Osteoblast (primary cell): ENCODE data around the gene TFAP2A. TPM values are rescaled to one million over a fixed set of nuclear protein-coding genes. Genes with fewer than 3 reads are reported as not detected.

Experiments used
- DNase-seq: peaks from one replicate; pipeline ENCODE4 v3.0.0; 2011; ENCODE audit warnings: low spot score, mixed read lengths; ENCODE audit not compliant: insufficient read length; ENCODE audit errors: missing footprints
- H2AFZ ChIP-seq: 2 replicates; pipeline ENCODE4 v1.6.0; 2011; ENCODE audit warnings: mild to moderate bottlenecking, low read length
- H3K27ac ChIP-seq: 2 replicates; pipeline ENCODE4 v1.5.1; 2011; ENCODE audit warnings: mild to moderate bottlenecking, low read depth, low read length, moderate library complexity
- H3K27me3 ChIP-seq: 2 replicates; pipeline ENCODE4 v1.6.0; 2012; ENCODE audit warnings: mild to moderate bottlenecking, control low read depth, inconsistent platforms, low read length, moderate library complexity; ENCODE audit not compliant: insufficient read depth
- H3K36me3 ChIP-seq: 2 replicates; pipeline ENCODE4 v1.5.1; 2011; ENCODE audit warnings: mild to moderate bottlenecking, low read length, control low read depth, moderate library complexity; ENCODE audit not compliant: insufficient read depth
- H3K4me1 ChIP-seq: 2 replicates; pipeline ENCODE4 v1.5.1; 2011; ENCODE audit warnings: mild to moderate bottlenecking, low read length, control low read depth, moderate library complexity; ENCODE audit not compliant: insufficient read depth
- H3K4me2 ChIP-seq: 2 replicates; pipeline ENCODE4 v1.6.0; 2011; ENCODE audit warnings: mild to moderate bottlenecking, low read length; ENCODE audit not compliant: insufficient read depth
- H3K4me3 ChIP-seq: fragments of 200-600 bp; sonication (generic); 3 replicates; pipeline ENCODE4 v1.5.1; 2012; ENCODE audit warnings: mild to moderate bottlenecking, low read length, inconsistent platforms; ENCODE audit not compliant: insufficient read depth
- H3K79me2 ChIP-seq: 2 replicates; pipeline ENCODE4 v1.6.0; 2012; ENCODE audit warnings: mild to moderate bottlenecking, low read length, control low read depth, inconsistent platforms; ENCODE audit not compliant: insufficient read depth
- H3K9me3 ChIP-seq: 2 replicates; pipeline ENCODE4 v1.5.1; 2011; ENCODE audit warnings: low read depth, low read length, control low read depth
- H4K20me1 ChIP-seq: 2 replicates; pipeline ENCODE4 v1.6.0; 2012; ENCODE audit warnings: mild to moderate bottlenecking, low read length, control low read depth; ENCODE audit not compliant: insufficient read depth
- total RNA-seq: library from RNA; depleted of rRNA; stranded (reverse); fragments of >200 nt; gene quantifications from 2 replicates; pipeline ENCODE4 v1.2.3, GENCODE V29; 2012
- TF ChIP-seq, protein P1 (sequence below): IDR thresholded peaks from 2 replicates; pipeline ENCODE4 v1.5.1; 2011; ENCODE audit warnings: mild to moderate bottlenecking, low read depth, low read length, moderate library complexity; ENCODE audit errors: extremely low read depth

The TFAP2A gene
- total RNA-seq, 1 donor: 0.36 TPM

DNA sequence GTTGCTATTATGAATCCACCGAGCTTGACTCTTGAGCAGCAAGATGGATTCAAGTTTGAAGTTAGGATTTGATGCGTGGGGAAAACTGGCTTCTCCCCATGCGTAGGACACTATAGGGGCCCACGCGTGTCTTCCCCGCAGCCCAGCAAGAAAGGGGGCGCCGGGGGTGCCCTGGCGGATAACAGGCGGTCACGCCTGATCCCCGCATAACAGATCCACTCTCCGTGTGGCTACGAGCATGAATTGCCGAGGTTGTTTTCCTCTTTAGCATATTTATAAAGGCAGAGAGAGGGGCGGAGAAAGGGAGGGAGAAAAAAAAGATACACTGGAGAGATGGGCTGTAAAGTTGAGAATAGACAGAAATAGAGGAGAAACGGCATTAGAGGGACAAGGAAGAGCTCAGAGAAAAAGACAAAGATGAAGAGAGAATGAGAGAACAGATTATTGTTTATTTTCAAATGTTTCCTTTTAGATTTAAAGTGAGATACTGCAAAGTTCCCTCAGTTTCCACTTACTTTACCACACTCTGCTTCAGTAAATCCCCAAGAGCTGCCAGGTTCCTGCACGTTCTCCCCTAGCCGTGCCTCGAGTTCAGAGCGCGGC, 32.0 kb downstream of the TFAP2A start:
- no peaks in the 10 kb centered on the region for H3K9me3 ChIP-seq
- H4K20me1 ChIP-seq: no peaks in the 10 kb centered on the region
- H3K36me3 ChIP-seq: no peaks in the 10 kb centered on the region
- TF ChIP-seq, protein P1, sequence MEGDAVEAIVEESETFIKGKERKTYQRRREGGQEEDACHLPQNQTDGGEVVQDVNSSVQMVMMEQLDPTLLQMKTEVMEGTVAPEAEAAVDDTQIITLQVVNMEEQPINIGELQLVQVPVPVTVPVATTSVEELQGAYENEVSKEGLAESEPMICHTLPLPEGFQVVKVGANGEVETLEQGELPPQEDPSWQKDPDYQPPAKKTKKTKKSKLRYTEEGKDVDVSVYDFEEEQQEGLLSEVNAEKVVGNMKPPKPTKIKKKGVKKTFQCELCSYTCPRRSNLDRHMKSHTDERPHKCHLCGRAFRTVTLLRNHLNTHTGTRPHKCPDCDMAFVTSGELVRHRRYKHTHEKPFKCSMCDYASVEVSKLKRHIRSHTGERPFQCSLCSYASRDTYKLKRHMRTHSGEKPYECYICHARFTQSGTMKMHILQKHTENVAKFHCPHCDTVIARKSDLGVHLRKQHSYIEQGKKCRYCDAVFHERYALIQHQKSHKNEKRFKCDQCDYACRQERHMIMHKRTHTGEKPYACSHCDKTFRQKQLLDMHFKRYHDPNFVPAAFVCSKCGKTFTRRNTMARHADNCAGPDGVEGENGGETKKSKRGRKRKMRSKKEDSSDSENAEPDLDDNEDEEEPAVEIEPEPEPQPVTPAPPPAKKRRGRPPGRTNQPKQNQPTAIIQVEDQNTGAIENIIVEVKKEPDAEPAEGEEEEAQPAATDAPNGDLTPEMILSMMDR: no peak
- H3K4me3 ChIP-seq: no peak overlapping the region
- no peak overlapping the region for H2AFZ ChIP-seq
- no peak overlapping the region for H3K27ac ChIP-seq
- peaks cover 73% of the 10 kb centered on the region for H3K27me3 ChIP-seq
- H3K4me2 ChIP-seq: no peak overlapping the region
- DNase-seq: no peak
- H3K4me1 ChIP-seq: no peaks in the 10 kb centered on the region
- H3K79me2 ChIP-seq: no peaks in the 10 kb centered on the region

DNA sequence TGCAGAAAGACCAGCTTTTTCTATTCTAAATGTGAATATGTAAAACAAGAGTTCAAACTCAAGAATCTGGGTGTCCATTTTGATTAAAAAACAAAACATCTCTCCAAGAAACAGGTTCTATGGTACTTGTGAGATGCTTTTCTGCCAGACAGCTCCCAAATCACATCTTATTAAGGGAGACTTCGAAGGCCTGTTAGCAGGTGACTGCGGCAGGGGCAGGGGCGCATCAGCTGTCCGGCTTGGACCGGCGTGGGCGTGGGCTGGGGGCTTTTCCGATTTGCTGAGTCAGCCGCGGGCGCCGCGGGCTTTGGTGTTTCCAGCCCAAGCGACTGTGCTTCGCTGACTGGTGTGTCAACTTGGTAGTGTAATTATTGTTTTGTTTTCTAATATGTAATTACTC, 32.6 kb downstream of the TFAP2A start:
- Histone ChIP-seq H4K20me1 (no peaks in the 10 kb centered on the region), H2AFZ (no peak overlapping the region), H3K4me2 (no peak overlapping the region), H3K4me1 (no peaks in the 10 kb centered on the region), H3K9me3 (no peaks in the 10 kb centered on the region), H3K36me3 (no peaks in the 10 kb centered on the region), H3K4me3 (no peak overlapping the region), H3K79me2 (no peaks in the 10 kb centered on the region), H3K27ac (no peak overlapping the region), H3K27me3 (peaks cover 70% of the 10 kb centered on the region)
- no peak for DNase-seq
- TF ChIP-seq, protein P1: no peak

DNA sequence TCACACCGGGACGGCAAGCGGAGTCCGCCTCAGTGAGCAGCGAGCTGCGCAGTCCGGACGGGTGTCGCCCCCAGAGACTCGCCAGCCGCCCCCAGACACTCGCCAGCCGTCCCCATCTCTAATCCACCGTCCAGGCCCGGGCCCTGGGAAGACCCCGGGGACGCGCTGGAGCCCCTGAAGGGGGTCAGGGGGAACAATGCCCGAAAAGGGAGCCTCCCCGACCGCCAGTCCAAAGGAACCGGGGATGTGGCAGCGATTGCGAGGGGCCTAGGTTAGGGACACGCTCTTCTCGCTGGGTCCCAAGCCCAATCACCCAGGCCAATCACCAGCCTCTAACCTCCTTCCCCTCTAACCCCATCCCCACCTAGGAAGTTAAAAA, 33.1 kb downstream of the TFAP2A start:
- no peak overlapping the region for H3K4me2 ChIP-seq
- no peaks in the 10 kb centered on the region for H3K79me2 ChIP-seq
- no peak overlapping the region for H3K27ac ChIP-seq
- H3K4me1 ChIP-seq: no peaks in the 10 kb centered on the region
- TF ChIP-seq, protein P1: no peak
- no peak overlapping the region for H2AFZ ChIP-seq
- H4K20me1 ChIP-seq: no peaks in the 10 kb centered on the region
- no peaks in the 10 kb centered on the region for H3K9me3 ChIP-seq
- H3K4me3 ChIP-seq: no peak overlapping the region
- no peaks in the 10 kb centered on the region for H3K36me3 ChIP-seq
- peaks cover 65% of the 10 kb centered on the region for H3K27me3 ChIP-seq
- DNase-seq: no peak

DNA sequence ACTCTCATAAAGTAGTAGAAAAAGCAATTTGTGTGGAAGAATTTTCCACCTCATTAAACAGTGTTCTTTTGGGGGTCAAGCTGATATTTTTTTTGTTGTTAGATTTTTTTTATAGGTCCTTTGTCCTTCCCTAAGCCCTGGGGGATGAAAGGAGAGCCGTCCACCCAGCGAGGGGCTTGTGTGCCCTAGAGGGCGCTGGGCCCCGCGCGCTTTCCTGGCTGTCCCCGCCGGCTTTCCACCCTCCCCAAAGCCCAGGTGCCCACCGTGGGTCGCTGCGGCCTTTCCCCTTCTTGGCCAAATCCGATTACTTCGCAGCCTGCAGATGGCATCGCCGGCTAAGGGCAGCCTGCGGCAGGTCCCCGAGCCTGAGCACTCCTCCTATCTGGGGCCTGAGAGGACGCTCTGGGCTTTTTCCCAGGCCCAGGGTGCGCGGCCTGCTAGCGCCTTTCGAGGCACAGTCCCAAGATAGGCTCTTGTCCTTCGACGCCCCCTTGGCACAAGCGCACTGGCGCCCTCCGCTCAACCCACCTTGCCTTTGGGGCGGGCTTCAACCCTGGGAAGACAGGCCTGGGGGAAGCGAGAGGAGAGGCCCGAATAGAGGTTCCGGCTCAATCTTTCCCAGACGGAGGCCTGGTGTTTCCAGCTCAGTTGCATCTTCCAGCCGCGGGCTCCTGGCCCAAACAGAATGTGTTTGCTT, 33.6 kb downstream of the TFAP2A start:
- H4K20me1 ChIP-seq: no peaks in the 10 kb centered on the region
- no peaks in the 10 kb centered on the region for H3K79me2 ChIP-seq
- H3K4me1 ChIP-seq: no peaks in the 10 kb centered on the region
- H3K27me3 ChIP-seq: peaks cover 60% of the 10 kb centered on the region
- H3K36me3 ChIP-seq: no peaks in the 10 kb centered on the region
- no peak overlapping the region for H3K4me2 ChIP-seq
- no peaks in the 10 kb centered on the region for H3K9me3 ChIP-seq
- no peak overlapping the region for H3K4me3 ChIP-seq
- DNase-seq: no peak
- H2AFZ ChIP-seq: no peak overlapping the region
- H3K27ac ChIP-seq: no peak overlapping the region
- TF ChIP-seq, protein P1: no peak
